KG1 (cell line): ENCODE measurements around the gene ADIPOR2.

Experiments
- DNase-seq: peaks from one replicate; lab custom pipeline; 2025; lab: John Stamatoyannopoulos, UW

The ADIPOR2 gene

DNA sequence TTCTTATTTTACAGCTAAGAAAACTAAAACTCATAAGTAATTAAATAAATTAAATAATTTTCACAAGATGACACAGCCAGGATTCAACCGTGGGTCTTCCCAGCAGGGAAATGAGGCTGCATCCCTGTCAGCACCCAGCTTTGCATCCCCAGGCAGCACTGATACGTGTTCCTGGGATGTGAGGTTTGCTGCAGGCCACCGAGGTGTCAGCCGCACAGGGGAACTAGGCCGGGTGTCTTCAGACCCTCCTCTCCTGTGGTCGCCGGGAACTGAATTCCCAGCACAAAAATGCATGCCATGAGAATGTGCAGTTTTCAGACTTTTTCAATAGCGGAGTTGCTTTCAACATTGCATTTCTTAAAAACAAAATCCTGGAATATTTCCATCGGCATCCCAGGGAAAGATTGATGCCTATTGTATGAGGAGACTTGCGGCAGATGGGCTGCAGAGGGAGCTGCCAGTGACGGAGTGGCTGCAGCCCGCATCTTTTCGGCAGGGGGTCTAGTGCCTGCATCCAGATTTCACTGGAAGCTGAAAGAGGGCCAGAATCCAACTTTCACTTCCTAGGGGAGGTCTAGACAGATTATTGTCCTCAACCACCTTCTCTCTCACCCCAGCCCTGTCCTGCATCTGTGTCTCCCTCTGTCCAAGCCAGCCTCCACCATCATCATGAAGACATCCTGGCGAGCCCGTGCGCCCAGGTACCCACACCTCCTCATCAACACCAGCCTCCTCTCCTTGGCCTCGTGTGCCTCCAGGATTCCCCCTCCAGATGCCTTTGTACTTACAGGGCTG, 142.1 kb downstream of the ADIPOR2 start:
- DNase-seq, result no peak

DNA sequence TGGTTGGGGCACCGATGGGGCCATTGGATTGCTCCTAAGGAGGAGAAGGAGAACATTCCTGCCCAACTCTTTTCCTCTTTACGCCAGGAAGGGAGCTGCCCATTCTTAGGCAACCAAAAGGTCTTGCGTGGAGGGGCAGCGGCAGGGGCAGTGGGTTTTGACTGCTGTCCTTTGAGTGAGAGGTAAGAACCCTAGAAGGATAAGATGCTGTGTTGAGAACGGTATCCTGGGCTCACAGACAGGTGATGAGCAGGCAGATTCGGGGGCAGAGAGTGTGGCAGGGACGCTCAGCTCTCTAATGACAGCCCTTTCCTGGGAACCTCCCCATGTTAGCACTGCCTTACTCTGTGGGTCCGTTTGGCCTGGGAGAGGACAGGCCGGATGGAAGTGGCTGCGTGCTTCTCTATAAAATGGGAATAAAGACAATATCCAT, 142.7 kb downstream of the ADIPOR2 start:
- no peak for DNase-seq

DNA sequence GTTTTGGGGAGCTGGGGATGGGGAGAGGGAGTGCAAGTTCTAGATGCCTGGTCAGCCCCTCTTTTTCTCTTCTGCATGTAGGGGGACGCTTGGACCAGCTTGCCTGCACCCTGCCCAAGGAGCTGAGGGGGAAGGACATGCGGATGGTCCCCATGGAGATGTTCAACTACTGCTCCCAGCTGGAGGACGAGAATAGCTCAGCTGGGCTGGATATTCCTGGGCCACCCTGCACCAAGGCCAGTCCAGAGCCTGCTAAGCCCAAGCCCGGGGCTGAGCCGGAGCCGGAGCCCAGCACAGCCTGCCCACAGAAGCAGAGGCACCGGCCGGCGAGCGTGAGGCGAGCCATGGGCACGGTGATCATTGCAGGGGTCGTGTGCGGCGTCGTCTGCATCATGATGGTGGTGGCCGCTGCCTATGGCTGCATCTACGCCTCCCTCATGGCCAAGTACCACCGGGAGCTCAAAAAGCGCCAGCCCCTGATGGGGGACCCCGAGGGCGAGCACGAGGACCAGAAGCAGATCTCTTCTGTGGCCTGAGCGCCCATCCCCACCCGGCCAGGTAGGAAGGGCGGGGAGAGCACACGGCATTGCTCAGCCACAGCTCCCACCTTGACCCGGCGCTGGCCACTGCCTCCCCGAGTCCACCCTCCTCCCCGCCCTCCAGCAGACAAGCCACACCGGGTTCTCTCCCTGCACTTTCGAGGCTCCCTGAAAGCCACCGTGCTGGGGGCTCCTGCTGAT, 143.5 kb downstream of the ADIPOR2 start:
- no peak for DNase-seq

DNA sequence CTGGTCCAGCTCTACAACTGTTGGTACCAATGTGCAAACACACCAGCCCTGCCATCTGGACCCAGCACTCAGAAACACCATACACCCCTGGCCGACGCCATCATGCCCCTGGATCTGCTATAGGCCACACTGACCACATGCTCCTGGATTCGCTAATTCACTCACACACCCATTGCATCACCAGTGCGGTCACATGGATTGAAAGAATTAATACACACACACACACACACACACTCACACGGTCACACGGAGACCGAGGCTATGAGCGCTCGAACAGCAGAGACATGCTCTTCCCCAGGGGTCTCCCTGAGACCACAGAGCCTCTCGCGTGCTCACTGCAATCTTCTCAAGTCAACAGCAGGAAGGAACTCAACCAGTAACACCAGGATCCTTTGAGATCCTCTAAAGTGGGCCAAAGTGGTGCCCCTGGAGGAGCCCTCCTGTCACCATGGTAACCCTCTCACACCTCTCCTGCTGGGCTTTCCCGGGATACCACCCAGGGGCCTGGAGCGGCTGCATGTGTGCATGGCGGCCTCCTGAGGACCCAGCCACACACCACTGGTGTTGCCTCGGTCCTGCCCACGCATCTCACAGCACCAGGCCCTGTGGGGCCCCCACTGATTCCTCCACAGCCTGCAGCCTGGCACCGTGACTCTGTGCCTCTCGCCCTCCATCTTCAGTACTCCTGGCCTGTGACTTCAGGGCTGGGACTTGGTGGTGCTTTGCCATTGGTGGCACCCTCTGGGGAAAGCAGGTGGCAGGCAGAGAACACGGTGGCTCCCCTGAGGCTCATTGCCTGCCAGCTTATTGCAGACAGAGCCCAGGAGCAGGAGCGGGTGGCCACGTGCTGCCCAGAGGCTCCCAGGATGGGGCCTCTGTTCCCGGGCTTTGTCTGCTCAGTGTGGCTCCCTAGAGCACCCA, 144.6 kb downstream of the ADIPOR2 start:
- no peak for DNase-seq

DNA sequence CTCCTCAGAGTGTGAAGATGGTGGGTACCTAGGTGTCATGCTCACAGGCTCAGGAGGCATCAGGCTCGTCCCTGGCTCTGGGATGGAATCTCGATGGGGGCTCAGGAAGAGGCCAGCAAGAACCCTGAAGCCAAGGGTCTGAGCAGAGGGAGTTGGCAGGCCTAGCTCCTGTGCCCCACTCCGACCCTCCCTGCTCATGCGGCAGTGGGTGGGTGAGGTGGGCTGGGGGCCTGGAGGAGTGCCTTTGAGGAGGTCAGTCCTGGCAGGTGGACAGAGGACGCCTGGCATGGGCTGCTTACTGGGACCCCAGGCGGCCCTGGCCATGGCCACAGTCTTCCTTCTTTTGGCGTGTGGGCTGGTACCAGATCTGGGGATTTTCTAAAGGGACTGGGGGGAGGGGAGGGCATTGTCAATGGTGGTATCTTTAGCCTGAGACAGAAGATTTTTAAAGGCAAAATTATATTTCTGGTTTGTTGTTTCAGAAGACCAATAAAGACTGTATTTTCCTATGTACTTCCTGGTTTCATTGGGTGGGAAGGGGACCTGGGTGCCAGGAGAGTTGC, 145.5 kb downstream of the ADIPOR2 start:
- DNase-seq, result no peak

DNA sequence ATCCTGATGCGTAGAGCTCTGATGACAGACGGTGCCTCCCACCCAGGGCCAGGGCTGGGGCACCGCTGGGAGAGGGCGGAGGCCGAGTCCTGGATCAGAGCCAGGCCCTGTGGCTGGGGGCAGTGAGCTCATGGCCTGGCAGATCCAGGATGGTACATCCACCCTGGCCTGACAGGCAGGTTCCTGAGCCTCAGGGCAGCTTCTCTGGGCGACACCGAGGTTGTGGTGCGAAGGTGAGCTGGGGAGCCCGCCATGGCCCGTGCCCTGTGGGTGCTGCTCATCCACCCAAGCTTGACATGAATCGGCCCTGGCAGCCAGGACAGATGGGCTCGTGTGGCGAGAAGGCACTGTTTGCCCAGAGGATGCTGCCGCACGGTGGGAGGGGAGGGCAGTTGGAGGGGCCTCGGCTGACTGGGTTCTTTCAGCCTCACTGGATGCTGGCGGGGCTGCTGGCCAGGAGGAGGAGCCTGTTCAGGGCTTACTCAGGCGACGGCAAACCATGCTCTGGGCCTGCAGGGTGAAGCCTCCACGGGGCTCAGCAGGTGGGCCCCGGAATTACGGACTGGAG, 146.1 kb downstream of the ADIPOR2 start:
- DNase-seq, result no peak

DNA sequence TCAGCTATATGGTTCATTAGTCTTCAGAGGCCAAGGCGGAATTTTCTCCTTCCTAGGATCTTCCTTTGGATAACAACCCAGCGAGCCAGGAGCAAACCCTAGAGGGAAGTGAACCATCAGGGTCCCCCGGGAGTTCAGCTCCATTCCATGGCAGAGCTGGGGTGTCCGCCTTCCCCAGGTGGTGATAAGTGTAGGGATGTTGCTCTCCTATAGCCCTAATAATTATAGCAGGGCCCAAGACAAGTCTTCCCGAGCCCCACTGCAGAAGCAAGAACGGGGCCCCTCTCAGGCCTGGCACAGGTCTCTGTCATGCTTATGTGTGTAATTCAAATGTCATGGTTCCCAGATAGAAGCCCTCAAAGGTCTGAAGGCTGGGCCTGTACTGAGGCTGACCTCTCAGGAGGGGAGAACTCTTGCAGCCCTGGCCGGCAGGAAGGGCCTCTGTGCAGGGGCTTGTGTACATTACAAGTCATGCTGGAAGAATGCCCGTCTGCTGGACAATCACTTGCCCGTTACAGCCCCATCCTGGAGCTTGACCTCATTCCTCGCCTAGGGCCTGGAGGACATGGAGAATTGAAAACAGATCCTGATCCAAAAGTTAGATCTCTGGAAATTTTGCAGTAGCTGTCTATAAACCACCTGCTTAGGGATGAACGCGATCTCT, 146.8 kb downstream of the ADIPOR2 start:
- no peak for DNase-seq
